Peyer's patch (tissue), 4 donors: Measurements from ENCODE around the gene FMNL3. TPM values are rescaled to one million over a fixed set of nuclear protein-coding genes. Genes with fewer than 3 reads are reported as not detected.
A peak's percentile ranks its signal among the peaks of the same experiment; 100 is the strongest.

Experiments used
- DNase-seq, 3 donors: peaks; one replicate each; pipeline ENCODE4 v3.0.0-alpha.2; 2017 to 2019
- H3K27ac ChIP-seq, 4 donors: fragments of 200-600 bp; sonication (generic); one replicate each; pipeline ENCODE4 v1.5.1; 2016 to 2019
- H3K27me3 ChIP-seq, 2 donors: fragments of 200-600 bp; sonication (generic); one replicate each; pipeline ENCODE4 v1.5.1; 2019
- H3K36me3 ChIP-seq, 3 donors: fragments of 200-600 bp; sonication (generic); one replicate each; pipeline ENCODE4 v1.5.1; 2016 to 2019
- H3K4me1 ChIP-seq, 4 donors: fragments of 200-600 bp; sonication (generic); one replicate each; pipeline ENCODE4 v1.5.1; 2016 to 2019
- H3K4me3 ChIP-seq, 4 donors: fragments of 200-600 bp; sonication (generic); 1 replicate in 3 of 4; 2 replicates in 1 of 4; pipeline ENCODE4 v1.5.1; 2016 to 2019; ENCODE audit warnings: mild to moderate bottlenecking in 1 of 4
- H3K9me3 ChIP-seq, 4 donors: fragments of 200-600 bp; sonication (generic); one replicate each; pipeline ENCODE4 v1.5.1; 2016 to 2019; ENCODE audit warnings: mild to moderate bottlenecking in 1 of 4
- POLR2A ChIP-seq, 2 donors: fragments of 450-650 bp; IDR thresholded peaks; one replicate each; pipeline ENCODE4 v1.5.1; 2017; ENCODE audit warnings: antibody characterized with exemption in 2 of 2, mild to moderate bottlenecking in 2 of 2, moderate library complexity in 2 of 2
- total RNA-seq, 4 donors: library from RNA; depleted of rRNA; stranded (reverse); fragments of >200 nt; gene quantifications; one replicate each; pipeline ENCODE4 v1.1.0, GENCODE V29; 2016
- TF ChIP-seq, protein P1 (sequence below), 6 experiments: fragments of 450-650 bp in 4 of 6; fragments of 200-600 bp in 2 of 6; sonication (generic) in 1 of 6; IDR thresholded peaks; one replicate each; pipeline ENCODE4 v1.5.1; 2017 to 2019; ENCODE audit warnings: antibody characterized with exemption in 6 of 6, mild to moderate bottlenecking in 3 of 6, moderate library complexity in 1 of 6

The FMNL3 gene
- 10 to 100 TPM in 2 of 4 donors, 1 to 10 TPM in 2; 2.1 to 40.4 (median 8.2) TPM for total RNA-seq

DNA sequence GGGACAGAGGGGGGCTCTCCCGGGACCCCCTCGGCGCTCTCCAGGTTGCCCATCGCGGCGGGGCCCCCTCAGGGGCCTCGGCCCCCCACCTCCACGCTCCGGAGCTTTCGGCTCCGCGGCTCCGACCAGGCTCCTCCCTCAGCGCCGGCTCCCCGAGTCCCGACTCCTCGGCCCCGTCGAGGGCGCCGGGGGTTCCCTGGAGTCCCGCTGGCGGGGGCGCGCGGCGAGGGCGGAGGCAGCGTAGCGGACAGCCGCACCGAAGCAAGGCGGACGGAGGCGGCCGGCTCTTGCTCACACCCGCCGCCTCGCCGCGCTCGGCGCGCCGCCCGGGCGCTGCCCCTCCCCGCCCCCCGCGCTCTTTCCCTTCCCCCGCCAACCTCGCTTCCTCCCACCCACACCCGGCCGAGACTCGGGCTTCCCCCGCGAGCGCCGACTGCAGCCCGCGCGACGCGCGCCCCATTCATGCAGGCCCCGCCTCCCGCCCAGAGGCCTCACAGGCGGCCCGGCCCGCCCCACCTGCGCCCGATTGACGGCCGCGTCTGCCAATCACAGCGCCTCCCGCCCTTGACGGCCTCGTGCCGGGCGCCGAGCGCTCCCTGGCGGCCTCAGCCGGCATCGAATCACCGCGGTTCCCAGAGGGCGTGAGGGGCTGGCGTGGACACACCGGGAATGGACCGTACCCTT, at the start of gene FMNL3:
FMNL3 (minus strand) TSS at position 278 of the 684 bp plus-strand sequence; CDS start at position 53, 225 bp downstream.
- H3K27ac ChIP-seq = peak within 1 kb of the TSS; percentile 88 to 98 (median 90)
- H3K4me3 ChIP-seq = peak within 1 kb of the TSS; percentile 73 to 99 (median 90)
- peaks cover 0 to 18% (median 8%) of the 10 kb centered on the region in 4 donors for H3K4me1 ChIP-seq
- peak; percentile 98 to 99 (median 98) for DNase-seq
- TF ChIP-seq POLR2A (IDR thresholded peaks at IDR 0.05) = no peak
- TF ChIP-seq, protein P1, sequence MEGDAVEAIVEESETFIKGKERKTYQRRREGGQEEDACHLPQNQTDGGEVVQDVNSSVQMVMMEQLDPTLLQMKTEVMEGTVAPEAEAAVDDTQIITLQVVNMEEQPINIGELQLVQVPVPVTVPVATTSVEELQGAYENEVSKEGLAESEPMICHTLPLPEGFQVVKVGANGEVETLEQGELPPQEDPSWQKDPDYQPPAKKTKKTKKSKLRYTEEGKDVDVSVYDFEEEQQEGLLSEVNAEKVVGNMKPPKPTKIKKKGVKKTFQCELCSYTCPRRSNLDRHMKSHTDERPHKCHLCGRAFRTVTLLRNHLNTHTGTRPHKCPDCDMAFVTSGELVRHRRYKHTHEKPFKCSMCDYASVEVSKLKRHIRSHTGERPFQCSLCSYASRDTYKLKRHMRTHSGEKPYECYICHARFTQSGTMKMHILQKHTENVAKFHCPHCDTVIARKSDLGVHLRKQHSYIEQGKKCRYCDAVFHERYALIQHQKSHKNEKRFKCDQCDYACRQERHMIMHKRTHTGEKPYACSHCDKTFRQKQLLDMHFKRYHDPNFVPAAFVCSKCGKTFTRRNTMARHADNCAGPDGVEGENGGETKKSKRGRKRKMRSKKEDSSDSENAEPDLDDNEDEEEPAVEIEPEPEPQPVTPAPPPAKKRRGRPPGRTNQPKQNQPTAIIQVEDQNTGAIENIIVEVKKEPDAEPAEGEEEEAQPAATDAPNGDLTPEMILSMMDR (IDR thresholded peaks at IDR 0.05) = peak; percentile 94 to 99 (median 99)
- no peaks in the 10 kb centered on the region for H3K36me3 ChIP-seq
- H3K27me3 ChIP-seq = no peaks in the 10 kb centered on the region
- H3K9me3 ChIP-seq = no peaks in the 10 kb centered on the region

GRCh38 chr12:49750996-49751393, 43.8 kb upstream of the FMNL3 start:
- no peak overlapping the region for H3K27ac ChIP-seq
- no peak for DNase-seq
- H3K27me3 ChIP-seq = no peaks in the 10 kb centered on the region
- no peaks in the 10 kb centered on the region for H3K9me3 ChIP-seq
- peaks cover 0 to 36% (median 0%) of the 10 kb centered on the region in 3 donors for H3K36me3 ChIP-seq
- no peak overlapping the region for H3K4me3 ChIP-seq
- peaks cover 0 to 70% (median 21%) of the 10 kb centered on the region in 4 donors for H3K4me1 ChIP-seq
- TF ChIP-seq, protein P1 (IDR thresholded peaks at IDR 0.05) = no peak
- no peak for TF ChIP-seq POLR2A (IDR thresholded peaks at IDR 0.05)

GRCh38 chr12:49750027-49750995, 43.1 kb upstream of the FMNL3 start:
- Histone ChIP-seq H3K27me3 (no peaks in the 10 kb centered on the region), H3K36me3 (peaks cover 0 to 29% (median 0%) of the 10 kb centered on the region in 3 donors), H3K9me3 (no peaks in the 10 kb centered on the region), H3K4me1 (peaks cover 0 to 77% (median 21%) of the 10 kb centered on the region in 4 donors), H3K27ac (no peak overlapping the region), H3K4me3 (no peak overlapping the region)
- TF ChIP-seq, protein P1 (IDR thresholded peaks at IDR 0.05) = no peak
- TF ChIP-seq POLR2A (IDR thresholded peaks at IDR 0.05) = no peak
- no peak for DNase-seq

GRCh38 chr12:49748800-49749199, 41.6 kb upstream of the FMNL3 start:
- DNase-seq = no peak
- Histone ChIP-seq H3K9me3 (no peaks in the 10 kb centered on the region), H3K4me1 (peaks cover 0 to 87% (median 23%) of the 10 kb centered on the region in 4 donors), H3K4me3 (no peak overlapping the region), H3K36me3 (peaks cover 0 to 14% (median 0%) of the 10 kb centered on the region in 3 donors), H3K27ac (no peak overlapping the region), H3K27me3 (no peaks in the 10 kb centered on the region)
- TF ChIP-seq POLR2A (IDR thresholded peaks at IDR 0.05) = no peak
- TF ChIP-seq, protein P1 (IDR thresholded peaks at IDR 0.05) = no peak

DNA sequence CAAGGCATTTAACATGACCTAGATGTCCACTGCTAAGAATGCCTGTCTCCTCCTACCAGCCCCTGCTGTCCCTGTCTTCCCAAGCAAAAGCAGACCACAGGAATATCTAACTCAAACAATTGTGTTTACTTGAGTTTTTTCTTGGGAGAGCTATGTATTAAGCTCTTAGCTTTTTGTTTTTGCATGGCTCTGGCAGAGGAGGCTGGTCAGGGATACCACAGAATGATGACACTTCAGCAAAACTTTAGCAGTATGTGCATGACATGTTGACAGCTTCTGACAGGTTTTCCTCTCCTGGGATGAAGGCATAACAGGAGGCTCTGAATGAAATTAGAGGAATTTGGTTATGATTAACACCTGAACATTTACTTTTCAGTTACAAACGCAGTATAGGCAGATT, 41.1 kb upstream of the FMNL3 start:
- peaks cover 0 to 89% (median 24%) of the 10 kb centered on the region in 4 donors for H3K4me1 ChIP-seq

More for the DNA sequence above, 41.1 kb upstream of the FMNL3 start:
- peaks cover 0 to 9% (median 0%) of the 10 kb centered on the region in 3 donors for H3K36me3 ChIP-seq
- no peaks in the 10 kb centered on the region for H3K9me3 ChIP-seq
- no peak for DNase-seq
- H3K4me3 ChIP-seq = no peak overlapping the region
- H3K27me3 ChIP-seq = no peaks in the 10 kb centered on the region
- H3K27ac ChIP-seq = no peak overlapping the region
- TF ChIP-seq POLR2A (IDR thresholded peaks at IDR 0.05) = no peak
- TF ChIP-seq, protein P1 (IDR thresholded peaks at IDR 0.05) = no peak
